Pancreas (tissue), 10 donors: ENCODE results near the gene CBX4. TPM values are rescaled to one million over a fixed set of nuclear protein-coding genes. Genes with fewer than 3 reads are reported as not detected.
A peak's percentile ranks its signal among the peaks of the same experiment; 100 is the strongest.

ENCODE experiments used
- ATAC-seq, 4 donors: fragments of 200-7000 bp; cut with Tn5 transposase; one replicate each; pipeline versions ENCODE4 v1.8.0 to v1.9.1; 2020; ENCODE audit warnings: mild to moderate bottlenecking in 4 of 4, moderate library complexity in 4 of 4
- DNase-seq, 6 donors: peaks; one replicate each; pipeline ENCODE4 v3.0.0-alpha.2; 2020
- FAIRE-seq: peaks from 2 replicates; lab custom pipeline; 2012; peaks lifted over from hg19 to GRCh38; lab: Jason Lieb, UNC
- H3K27ac ChIP-seq, 4 donors: fragments of 200-600 bp; sonication (generic); 1 replicate in 3 of 4; 2 replicates in 1 of 4; pipeline versions ENCODE4 v1.5.0 to v1.8.0; 2020
- H3K27me3 ChIP-seq, 4 donors: fragments of 200-600 bp; one replicate each; pipeline ENCODE4 v1.8.0; 2021
- H3K36me3 ChIP-seq, 3 donors: fragments of 200-600 bp; sonication (generic) in 1 of 3; one replicate each; pipeline versions ENCODE4 v1.5.0 to v1.8.0; 2020 to 2021
- H3K4me1 ChIP-seq, 3 donors: fragments of 200-600 bp; one replicate each; pipeline ENCODE4 v1.8.0; 2021
- H3K4me3 ChIP-seq, 4 donors: fragments of 200-600 bp; sonication (generic) in 2 of 4; one replicate each; pipeline versions ENCODE4 v1.5.0 to v1.8.0; 2020 to 2021
- H3K9me3 ChIP-seq, 4 donors: fragments of 200-600 bp; one replicate each; pipeline ENCODE4 v1.8.0; 2021
- CTCF ChIP-seq, 4 donors: fragments of 200-600 bp; sonication (generic) in 3 of 4; IDR thresholded peaks; one replicate each; pipeline versions ENCODE4 v1.5.0 to v1.8.0; 2021; ENCODE audit warnings: antibody characterized with exemption in 4 of 4
- WGBS, 2 donors: extraction: QIAGEN DNeasy Blood & Tissue Kit; methylation state at CpG; one replicate each; pipeline ENCODE4 v1.1.7; 2013; 5-methylcytosine and 5-hydroxymethylcytosine counted together
- intact Hi-C, 3 donors: fragments of 100-400 bp; cut with DNase I; formaldehyde crosslinking; loops; one replicate each; pipeline versions ENCODE4 v1.11.1 to v1.14.2; 2022
- polyA plus RNA-seq, 2 donors: library from polyadenylated mRNA; stranded (reverse); fragments of 200-250 nt; gene quantifications; one replicate each; pipeline ENCODE4 v1.2.3, GENCODE V29; 2013
- total RNA-seq, 6 donors: library from RNA; stranded (reverse); fragmentation: NEBNext Ultra II Directional in 4 of 6; extraction: Animal tissue kit (Norgen Biotek cat#: 25700) in 4 of 6; gene quantifications; one replicate each; pipeline versions ENCODE4 v1.2.1 to v1.2.4, GENCODE V29; 2021 to 2023
- donor health status: healthy with polysubstance abuse.
- donor health status: DM: no; HTN: no; CAD: no; lungs with moderate emphysema.
- donor health status: DM: no; HTN: no; CAD: no.
- donor health status: control.
- donor health status: control.
- donor health status: Bipolar disorder and iron deficiency.
- donor health status: DM: yes; HTN: yes; CAD: no.
- donor health status: DM: no; HTN: no; CAD: no.
- donor health status: DM: no; HTN: no; CAD: no.
- donor health status: DM: yes; HTN: yes; CAD: no.

The CBX4 gene
- total and polyA plus RNA-seq, 8 donors = 11.1 to 42.4 (median 18.0) TPM

- Histone ChIP-seq H3K4me3 (no peak overlapping the region), H3K27me3 (no peaks in the 10 kb centered on the region), H3K9me3 (no peaks in the 10 kb centered on the region), H3K36me3 (no peaks in the 10 kb centered on the region), H3K4me1 (no peaks in the 10 kb centered on the region), H3K27ac (peak overlapping the region in 1 of 4 donors; percentile 51)
- DNase-seq = peak in 1 of 6 donors; percentile 36
- ATAC-seq = no peak
- intact Hi-C loops = loop anchor here in 1 of 3 donors (10.0 kb wide), 1 partner anchor 64 kb away; no protein-coding TSS in a partner anchor
- WGBS, 2 donors = 86 to 89% methylated on average over 18 of the region's 18 CpGs
- TF ChIP-seq CTCF (IDR thresholded peaks at IDR 0.05) = no peak
- FAIRE-seq = no peak
Measured at GRCh38 chr17:79850571-79851460, 11.6 kb upstream of the CBX4 start.

GRCh38 chr17:79849953-79850352 lies 10.7 kb upstream of the CBX4 start:
- no peaks in the 10 kb centered on the region for H3K36me3 ChIP-seq
- WGBS, 2 donors = 73 to 83% methylated on average over 8 of the region's 8 CpGs
- no peak overlapping the region for H3K4me3 ChIP-seq
- no peak for TF ChIP-seq CTCF (IDR thresholded peaks at IDR 0.05)
- FAIRE-seq = no peak
- no peak overlapping the region for H3K27ac ChIP-seq
- ATAC-seq = no peak
- no peaks in the 10 kb centered on the region for H3K27me3 ChIP-seq
- intact Hi-C loops = loop anchor here in 1 of 3 donors (10.0 kb wide), 1 partner anchor 65 kb away; no protein-coding TSS in a partner anchor
- H3K9me3 ChIP-seq = no peaks in the 10 kb centered on the region
- peaks cover 0 to 5% (median under 1%) of the 10 kb centered on the region in 3 donors for H3K4me1 ChIP-seq
- peak in 1 of 6 donors; percentile 39 for DNase-seq

GRCh38 chr17:79848370-79848766 lies 9.1 kb upstream of the CBX4 start:
- no peaks in the 10 kb centered on the region for H3K9me3 ChIP-seq
- intact Hi-C loops = no loop called here
- H3K27me3 ChIP-seq = no peaks in the 10 kb centered on the region
- TF ChIP-seq CTCF (IDR thresholded peaks at IDR 0.05) = no peak
- H3K36me3 ChIP-seq = no peaks in the 10 kb centered on the region
- no peak for FAIRE-seq
- 87 to 91% methylated on average over 8 of the region's 8 CpGs for WGBS, 2 donors
- no peak for ATAC-seq
- peaks cover 0 to 9% (median 8%) of the 10 kb centered on the region in 3 donors for H3K4me1 ChIP-seq
- H3K27ac ChIP-seq = no peak overlapping the region
- H3K4me3 ChIP-seq = no peak overlapping the region
- DNase-seq = no peak

- Histone ChIP-seq H3K27me3 (peaks cover 0 to 5% (median 0%) of the 10 kb centered on the region in 4 donors), H3K4me3 (no peak overlapping the region), H3K9me3 (no peaks in the 10 kb centered on the region), H3K27ac (no peak overlapping the region), H3K4me1 (peaks cover 0 to 14% (median 11%) of the 10 kb centered on the region in 3 donors), H3K36me3 (no peaks in the 10 kb centered on the region)
- DNase-seq (no peak), ATAC-seq (no peak), FAIRE-seq (no peak)
- no peak for TF ChIP-seq CTCF (IDR thresholded peaks at IDR 0.05)
- intact Hi-C loops = no loop called here
- WGBS, 2 donors = 80 to 83% methylated on average over 12 of the region's 12 CpGs
Measured at GRCh38 chr17:79847698-79848369, 8.6 kb upstream of the CBX4 start.
